Osteocyte (in vitro differentiated cells): Measurements from ENCODE around the gene RBM18. TPM values are rescaled to one million over a fixed set of nuclear protein-coding genes. Genes with fewer than 3 reads are reported as not detected.

Experiments
- DNase-seq: peaks from one replicate; pipeline ENCODE4 v3.0.0; 2021; ENCODE audit warnings: mixed read lengths; ENCODE audit not compliant: unreplicated experiment; ENCODE audit errors: extremely low spot score
- H3K27ac Mint-ChIP-seq: one replicate; pipeline ENCODE4 v1.8.0; 2021; ENCODE audit warnings: mild to moderate bottlenecking, mixed read lengths; ENCODE audit not compliant: unreplicated experiment
- H3K27me3 Mint-ChIP-seq: one replicate; pipeline ENCODE4 v1.8.0; 2021; ENCODE audit warnings: mixed read lengths; ENCODE audit not compliant: unreplicated experiment
- H3K36me3 Mint-ChIP-seq: one replicate; pipeline ENCODE4 v1.8.0; 2021; ENCODE audit warnings: mixed read lengths; ENCODE audit not compliant: unreplicated experiment
- H3K4me1 Mint-ChIP-seq: one replicate; pipeline ENCODE4 v1.8.0; 2021; ENCODE audit warnings: mixed read lengths; ENCODE audit not compliant: unreplicated experiment
- H3K4me3 Mint-ChIP-seq: one replicate; pipeline ENCODE4 v1.8.0; 2021; ENCODE audit warnings: mild to moderate bottlenecking, moderate library complexity, mixed read lengths; ENCODE audit not compliant: unreplicated experiment
- H3K9me3 Mint-ChIP-seq: one replicate; pipeline ENCODE4 v1.8.0; 2021; ENCODE audit warnings: mixed read lengths; ENCODE audit not compliant: unreplicated experiment
- total RNA-seq: library from RNA; stranded (reverse); gene quantifications from 2 replicates; pipeline ENCODE4 v1.2.1, GENCODE V29; 2021
- TF ChIP-seq, protein P1 (sequence below): fragments of 200-600 bp; sonication (generic); IDR thresholded peaks from 2 replicates; pipeline ENCODE4 v1.5.0; 2021; ENCODE audit warnings: antibody characterized with exemption, mild to moderate bottlenecking, moderate library complexity

The RBM18 gene
- total RNA-seq, 1 donor from 2014 or later: 24.2 TPM

- peaks cover 25% of the 10 kb centered on the region for H3K4me1 Mint-ChIP-seq
- no peak for DNase-seq
- H3K36me3 Mint-ChIP-seq: no peaks in the 10 kb centered on the region
- peaks cover 98% of the 10 kb centered on the region for H3K27me3 Mint-ChIP-seq
- H3K9me3 Mint-ChIP-seq: no peaks in the 10 kb centered on the region
- TF ChIP-seq, protein P1, sequence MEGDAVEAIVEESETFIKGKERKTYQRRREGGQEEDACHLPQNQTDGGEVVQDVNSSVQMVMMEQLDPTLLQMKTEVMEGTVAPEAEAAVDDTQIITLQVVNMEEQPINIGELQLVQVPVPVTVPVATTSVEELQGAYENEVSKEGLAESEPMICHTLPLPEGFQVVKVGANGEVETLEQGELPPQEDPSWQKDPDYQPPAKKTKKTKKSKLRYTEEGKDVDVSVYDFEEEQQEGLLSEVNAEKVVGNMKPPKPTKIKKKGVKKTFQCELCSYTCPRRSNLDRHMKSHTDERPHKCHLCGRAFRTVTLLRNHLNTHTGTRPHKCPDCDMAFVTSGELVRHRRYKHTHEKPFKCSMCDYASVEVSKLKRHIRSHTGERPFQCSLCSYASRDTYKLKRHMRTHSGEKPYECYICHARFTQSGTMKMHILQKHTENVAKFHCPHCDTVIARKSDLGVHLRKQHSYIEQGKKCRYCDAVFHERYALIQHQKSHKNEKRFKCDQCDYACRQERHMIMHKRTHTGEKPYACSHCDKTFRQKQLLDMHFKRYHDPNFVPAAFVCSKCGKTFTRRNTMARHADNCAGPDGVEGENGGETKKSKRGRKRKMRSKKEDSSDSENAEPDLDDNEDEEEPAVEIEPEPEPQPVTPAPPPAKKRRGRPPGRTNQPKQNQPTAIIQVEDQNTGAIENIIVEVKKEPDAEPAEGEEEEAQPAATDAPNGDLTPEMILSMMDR: no peak
- H3K27ac Mint-ChIP-seq: no peak overlapping the region
- H3K4me3 Mint-ChIP-seq: peak overlapping the region; percentile 60
These were observed 45.4 kb downstream of the RBM18 start for GRCh38 chr9:122218935-122219855.

DNA sequence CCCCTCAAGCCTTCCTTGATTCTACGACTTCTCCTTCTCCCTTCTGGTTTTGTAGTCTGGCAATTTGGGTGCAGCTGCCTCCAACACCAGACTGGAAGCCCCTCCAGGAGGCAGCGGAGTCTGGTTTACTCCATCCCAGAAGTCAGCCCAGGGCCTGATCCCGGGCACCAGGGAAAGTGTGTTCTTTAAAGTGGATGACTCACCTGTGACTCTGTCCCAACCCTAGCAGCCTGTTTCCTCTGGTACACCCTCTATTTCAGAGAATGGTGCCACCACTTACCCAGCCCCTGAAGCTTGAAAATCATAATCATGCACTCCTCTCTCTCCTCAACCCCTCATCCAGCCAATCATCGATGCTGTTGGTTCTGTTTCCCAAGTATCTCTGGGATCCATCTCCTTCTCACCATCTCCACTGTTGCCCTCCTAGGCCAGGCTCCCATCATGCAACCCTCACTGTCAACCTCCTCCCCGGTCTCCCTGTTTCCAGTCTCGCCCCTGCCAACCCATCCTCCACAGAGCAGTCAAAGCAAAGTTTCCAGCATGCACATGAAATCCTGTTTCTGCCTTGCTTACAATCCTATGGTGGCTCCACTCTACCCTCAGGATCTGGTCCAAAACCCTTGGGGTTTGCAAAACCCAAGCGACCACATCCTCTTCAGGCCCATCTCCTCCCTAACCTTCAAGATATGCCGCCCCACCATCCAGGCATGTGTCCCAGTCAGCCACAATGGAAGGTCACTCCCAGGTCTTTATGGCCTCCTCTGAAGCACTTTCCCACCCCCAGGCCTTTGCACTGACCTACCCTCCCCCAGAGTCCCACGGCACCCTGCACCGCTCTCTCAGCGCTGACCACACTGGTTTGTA lies 46.3 kb downstream of the RBM18 start:
- H3K4me1 Mint-ChIP-seq: peaks cover 28% of the 10 kb centered on the region
- H3K27ac Mint-ChIP-seq: no peak overlapping the region
- H3K36me3 Mint-ChIP-seq: no peaks in the 10 kb centered on the region
- H3K9me3 Mint-ChIP-seq: no peaks in the 10 kb centered on the region
- TF ChIP-seq, protein P1: no peak
- H3K27me3 Mint-ChIP-seq: peaks cover 94% of the 10 kb centered on the region
- no peak for DNase-seq
- H3K4me3 Mint-ChIP-seq: peak overlapping the region; percentile 60

DNA sequence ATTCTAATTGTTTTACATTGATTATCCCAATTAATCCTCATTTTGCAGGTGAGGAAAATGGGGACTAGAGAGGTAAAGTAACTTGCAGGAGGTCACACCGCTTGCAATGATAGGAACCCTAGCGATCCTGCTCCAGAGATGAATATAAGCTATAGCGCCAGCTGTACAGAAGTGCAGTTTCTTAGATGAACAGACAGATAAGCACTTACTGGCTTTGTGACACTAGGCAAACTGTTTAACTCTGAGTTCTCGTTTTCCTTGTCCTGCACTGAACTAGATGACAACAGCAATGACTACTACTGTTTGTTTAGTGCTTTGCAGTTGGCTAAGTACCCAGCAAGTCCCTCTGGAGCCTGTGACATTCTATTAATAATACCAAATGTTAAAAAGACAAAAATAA lies 47.0 kb downstream of the RBM18 start:
- no peaks in the 10 kb centered on the region for H3K9me3 Mint-ChIP-seq
- no peaks in the 10 kb centered on the region for H3K36me3 Mint-ChIP-seq

GRCh38 chr9:122216798-122217418 lies 47.7 kb downstream of the RBM18 start:
- Mint-ChIP-seq H3K36me3 (no peaks in the 10 kb centered on the region), H3K27me3 (peaks cover 94% of the 10 kb centered on the region), H3K9me3 (no peaks in the 10 kb centered on the region), H3K4me1 (peaks cover 29% of the 10 kb centered on the region), H3K4me3 (no peak overlapping the region), H3K27ac (no peak overlapping the region)
- TF ChIP-seq, protein P1: no peak
- no peak for DNase-seq

More for the DNA sequence above, 47.0 kb downstream of the RBM18 start:
- TF ChIP-seq, protein P1: no peak
- Mint-ChIP-seq H3K27ac (no peak overlapping the region), H3K4me1 (peaks cover 29% of the 10 kb centered on the region), H3K27me3 (peaks cover 94% of the 10 kb centered on the region), H3K4me3 (no peak overlapping the region)
- DNase-seq: no peak
